ENCODE results near the gene PDSS2.

GRCh38 chr6:107413966-107414645 lies 45.3 kb downstream of the PDSS2 start:
- no peak for TF ChIP-seq CTCF (conservative IDR thresholded peaks at IDR 0.05 in 1 of 2, IDR thresholded peaks at IDR 0.05 in 1 of 2; ENCODE audit: extremely low read depth in 1 of 2, insufficient read depth in 1 of 2, low read depth in 1 of 2, low read length in 2 of 2)
- TF ChIP-seq EZH2 (IDR thresholded peaks at IDR 0.05; ENCODE audit: borderline replicate concordance, low read length), result no peak

Measured in mammary epithelial cell (primary cell).